Fibroblast of pulmonary artery (primary cell): ENCODE measurements around the gene SMIM35.

Experiments used
- DNase-seq: peaks from one replicate; pipeline ENCODE4 v3.0.0-alpha.2; 2010; ENCODE audit warnings: low read depth
- H3K4me3 ChIP-seq: replicated peaks from 2 replicates; pipeline ENCODE4 v1.5.1; 2011; ENCODE audit warnings: low read depth, mild to moderate bottlenecking, control low read depth, low read length, moderate library complexity
- CTCF ChIP-seq: IDR thresholded peaks from 2 replicates; pipeline ENCODE4 v1.5.1; 2011; ENCODE audit warnings: mild to moderate bottlenecking, control low read depth, low read length, inconsistent platforms; ENCODE audit errors: missing control alignments

SMIM35 gene

GRCh38 chr11:118086913-118087768 lies at the start of gene SMIM35:
TSS of gene SMIM35 (minus strand) at chr11:118086963. CDS start at chr11:118086757, 206 bp downstream.
- no peak for DNase-seq
- no peak within 1 kb of the TSS for H3K4me3 ChIP-seq
- TF ChIP-seq CTCF = no peak

GRCh38 chr11:118136341-118136740 lies 49.6 kb upstream of the SMIM35 start:
- TF ChIP-seq CTCF = no peak
- no peak for DNase-seq
- no peak overlapping the region for H3K4me3 ChIP-seq

- no peak for TF ChIP-seq CTCF
- no peak for DNase-seq
- H3K4me3 ChIP-seq = no peak overlapping the region
Observed at GRCh38 chr11:118135796-118136165, 49.0 kb upstream of the SMIM35 start.

- DNase-seq = no peak
- no peak for TF ChIP-seq CTCF
- no peak overlapping the region for H3K4me3 ChIP-seq
Observed at GRCh38 chr11:118135051-118135795, 48.5 kb upstream of the SMIM35 start.

- no peak for TF ChIP-seq CTCF
- H3K4me3 ChIP-seq = no peak overlapping the region
- no peak for DNase-seq
Observed at GRCh38 chr11:118133816-118134215, 47.1 kb upstream of the SMIM35 start.

GRCh38 chr11:118132385-118133151 lies 45.8 kb upstream of the SMIM35 start:
- no peak overlapping the region for H3K4me3 ChIP-seq
- no peak for TF ChIP-seq CTCF

More at GRCh38 chr11:118132385-118133151, 45.8 kb upstream of the SMIM35 start:
- no peak for DNase-seq
